22Rv1 (cell line): ENCODE data around the gene SERPINE2.

Experiments used
- H3K27ac ChIP-seq: fragments of 450-650 bp; 2 replicates; pipeline ENCODE4 v1.5.1; 2017
- CTCF ChIP-seq: fragments of 450-650 bp; IDR thresholded peaks from 2 replicates; pipeline ENCODE4 v1.5.1; 2017; ENCODE audit warnings: mild to moderate bottlenecking
- ZFX ChIP-seq: fragments of 450-650 bp; IDR thresholded peaks from 2 replicates; pipeline ENCODE4 v1.6.1; 2017; ENCODE audit warnings: antibody characterized with exemption, borderline replicate concordance

Gene SERPINE2

GRCh38 chr2:224062481-224063297 is 23.6 kb upstream of the SERPINE2 start:
- H3K27ac ChIP-seq: no peak overlapping the region
- TF ChIP-seq ZFX (no peak), CTCF (no peak)

- no peak overlapping the region for H3K27ac ChIP-seq
- no peak for TF ChIP-seq ZFX
- no peak for TF ChIP-seq CTCF
These were observed 21.8 kb upstream of the SERPINE2 start for GRCh38 chr2:224060783-224061482.

DNA sequence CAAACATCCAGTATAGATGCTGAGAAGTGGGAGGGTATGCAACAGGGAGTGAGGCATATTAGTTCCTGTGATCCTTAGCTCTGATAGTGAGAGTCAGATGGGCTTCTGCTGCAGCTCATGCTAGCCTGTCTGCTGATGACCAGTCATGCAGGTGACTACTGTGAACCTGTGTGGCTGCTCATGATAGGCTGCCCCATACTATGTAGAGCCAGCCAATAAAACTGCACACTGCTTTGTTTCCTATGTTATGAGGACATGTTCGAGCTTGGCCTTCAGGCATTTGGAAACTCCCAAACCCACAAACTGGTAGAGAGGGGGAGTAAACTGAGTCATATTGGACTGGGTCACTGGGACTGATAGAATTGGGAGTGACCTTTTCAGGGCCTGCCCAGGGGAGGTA is 20.1 kb upstream of the SERPINE2 start:
- TF ChIP-seq CTCF (no peak), ZFX (no peak)
- no peak overlapping the region for H3K27ac ChIP-seq

- TF ChIP-seq ZFX: no peak
- TF ChIP-seq CTCF: peak; percentile 32
- H3K27ac ChIP-seq: no peak overlapping the region
These were observed 19.1 kb upstream of the SERPINE2 start for GRCh38 chr2:224058048-224058775.

GRCh38 chr2:224056889-224057288 is 17.8 kb upstream of the SERPINE2 start:
- TF ChIP-seq ZFX: no peak
- TF ChIP-seq CTCF: no peak
- H3K27ac ChIP-seq: no peak overlapping the region

- no peak for TF ChIP-seq CTCF
- TF ChIP-seq ZFX: no peak
- H3K27ac ChIP-seq: no peak overlapping the region
These were observed 16.0 kb upstream of the SERPINE2 start for GRCh38 chr2:224055101-224055500.
